Measurements from ENCODE around the gene RNASEH2A. TPM values are rescaled to one million over a fixed set of nuclear protein-coding genes. Genes with fewer than 3 reads are reported as not detected.

RNASEH2A gene
- total and polyA plus RNA-seq, 2 of the 13 experiments (the other 11 are each of a cell fraction or from before 2014, with no cell fraction given) = 25.1 to 35.8 TPM

- TF ChIP-seq PRDM4 (CRISPR knock-in tag; IDR thresholded peaks at IDR 0.05; ENCODE audit: borderline replicate concordance) (no peak), TAF15 (IDR thresholded peaks at IDR 0.05; ENCODE audit: low read depth, low read length, poor library complexity, severe bottlenecking) (peak; percentile 9), ZNF572 (CRISPR knock-in tag; IDR thresholded peaks at IDR 0.05) (0 out of 2 replicates have a peak, but pooled peaks have one; percentile 28), ZMYM2 (CRISPR knock-in tag; IDR thresholded peaks at IDR 0.05) (no peak; the same call in 1 of the 2 replicates), CAMTA2 (CRISPR knock-in tag; IDR thresholded peaks at IDR 0.05; ENCODE audit: borderline replicate concordance) (peak; percentile 80; the same call in 1 of the 2 replicates), FOSL1 (CRISPR knock-in tag; IDR thresholded peaks at IDR 0.05; ENCODE audit: borderline replicate concordance) (no peak), MED8 (CRISPR knock-in tag; IDR thresholded peaks at IDR 0.05; ENCODE audit: insufficient replicate concordance) (no peak), ZNF546 (CRISPR knock-in tag; conservative IDR thresholded peaks at IDR 0.05) (peak; percentile 84), PRMT3 (CRISPR knock-in tag; IDR thresholded peaks at IDR 0.05; ENCODE audit: borderline replicate concordance, low read depth) (no peak), NRL (CRISPR knock-in tag; IDR thresholded peaks at IDR 0.05; ENCODE audit: borderline replicate concordance) (peak; percentile 24; the same call in 1 of the 2 replicates), RAD21 (CRISPR knock-in tag; IDR thresholded peaks at IDR 0.05) (no peak), ARID5B (CRISPR knock-in tag; IDR thresholded peaks at IDR 0.05) (0 out of 2 replicates have a peak, but pooled peaks have one; percentile 6), ZNF256 (CRISPR knock-in tag; conservative IDR thresholded peaks at IDR 0.05) (no peak), ZNF510 (CRISPR knock-in tag; IDR thresholded peaks at IDR 0.05; ENCODE audit: low read depth) (no peak), TBX2 (CRISPR knock-in tag; IDR thresholded peaks at IDR 0.05; ENCODE audit: borderline replicate concordance) (0 out of 2 replicates have a peak, but pooled peaks have one; percentile 30), ZNF883 (CRISPR knock-in tag; IDR thresholded peaks at IDR 0.05; ENCODE audit: not compliant biosample characterization) (peak; percentile 62), NONO (IDR thresholded peaks at IDR 0.05) (no peak), NONO (CRISPR knock-in tag; conservative IDR thresholded peaks at IDR 0.05) (peak; percentile 65), SRSF1 (optimal IDR thresholded peaks at IDR 0.05; ENCODE audit: low read depth, low read length) (no peak), RBFOX2 (IDR thresholded peaks at IDR 0.05; ENCODE audit: low read depth, low read length) (peak; percentile 68), YEATS2 (CRISPR knock-in tag; IDR thresholded peaks at IDR 0.05; ENCODE audit: borderline replicate concordance) (0 out of 2 replicates have a peak, but pooled peaks have one; percentile 56), ZNF432 (CRISPR knock-in tag; IDR thresholded peaks at IDR 0.05; ENCODE audit: borderline replicate concordance) (no peak), PCBP2 (optimal IDR thresholded peaks at IDR 0.05; ENCODE audit: low read depth, low read length, poor library complexity, severe bottlenecking) (no peak)
These were observed 31.5 kb upstream of the RNASEH2A start, which contains the start of gene HOOK2 (continued) for GRCh38 chr19:12774588-12775555.
